ENCODE results near the gene FHIP2A. TPM values are rescaled to one million over a fixed set of nuclear protein-coding genes. Genes with fewer than 3 reads are reported as not detected.

Gene FHIP2A
- polyA plus RNA-seq, 1 donor from 2014 or later = 30.7 TPM

- Histone ChIP-seq H2AFZ (ENCODE audit: low read depth, low read length) (no peak overlapping the region), H3K4me3 (ENCODE audit: low read length) (no peak overlapping the region), H3K27me3 (ENCODE audit: insufficient read depth, low read depth, low read length) (no peaks in the 10 kb centered on the region), H3K79me2 (replicated peaks; ENCODE audit: insufficient read depth, low read length) (no peaks in the 10 kb centered on the region), H3K4me2 (ENCODE audit: low read length) (no peak overlapping the region), H3K36me3 (ENCODE audit: insufficient read depth, low read length) (no peaks in the 10 kb centered on the region), H4K20me1 (ENCODE audit: insufficient read depth) (no peaks in the 10 kb centered on the region), H3F3A (ENCODE audit: insufficient read depth, low read length, poor library complexity, severe bottlenecking) (no peaks in the 10 kb centered on the region), H3K9me2 (ENCODE audit: insufficient read depth, low read length) (no peaks in the 10 kb centered on the region), H3K9me3 (ENCODE audit: low read length) (no peaks in the 10 kb centered on the region), H3K9ac (ENCODE audit: low read length) (no peak overlapping the region), H3K27ac (ENCODE audit: low read length) (no peak overlapping the region)
- TF ChIP-seq MXI1 (conservative IDR thresholded peaks at IDR 0.05; ENCODE audit: poor library complexity, severe bottlenecking) (no peak), TAF1 (IDR thresholded peaks at IDR 0.05; ENCODE audit: low read depth) (no peak), SMC3 (conservative IDR thresholded peaks at IDR 0.05; ENCODE audit: poor library complexity) (no peak), EP300 (conservative IDR thresholded peaks at IDR 0.05; ENCODE audit: poor library complexity, severe bottlenecking) (no peak)
- TF ChIP-seq, protein P1, sequence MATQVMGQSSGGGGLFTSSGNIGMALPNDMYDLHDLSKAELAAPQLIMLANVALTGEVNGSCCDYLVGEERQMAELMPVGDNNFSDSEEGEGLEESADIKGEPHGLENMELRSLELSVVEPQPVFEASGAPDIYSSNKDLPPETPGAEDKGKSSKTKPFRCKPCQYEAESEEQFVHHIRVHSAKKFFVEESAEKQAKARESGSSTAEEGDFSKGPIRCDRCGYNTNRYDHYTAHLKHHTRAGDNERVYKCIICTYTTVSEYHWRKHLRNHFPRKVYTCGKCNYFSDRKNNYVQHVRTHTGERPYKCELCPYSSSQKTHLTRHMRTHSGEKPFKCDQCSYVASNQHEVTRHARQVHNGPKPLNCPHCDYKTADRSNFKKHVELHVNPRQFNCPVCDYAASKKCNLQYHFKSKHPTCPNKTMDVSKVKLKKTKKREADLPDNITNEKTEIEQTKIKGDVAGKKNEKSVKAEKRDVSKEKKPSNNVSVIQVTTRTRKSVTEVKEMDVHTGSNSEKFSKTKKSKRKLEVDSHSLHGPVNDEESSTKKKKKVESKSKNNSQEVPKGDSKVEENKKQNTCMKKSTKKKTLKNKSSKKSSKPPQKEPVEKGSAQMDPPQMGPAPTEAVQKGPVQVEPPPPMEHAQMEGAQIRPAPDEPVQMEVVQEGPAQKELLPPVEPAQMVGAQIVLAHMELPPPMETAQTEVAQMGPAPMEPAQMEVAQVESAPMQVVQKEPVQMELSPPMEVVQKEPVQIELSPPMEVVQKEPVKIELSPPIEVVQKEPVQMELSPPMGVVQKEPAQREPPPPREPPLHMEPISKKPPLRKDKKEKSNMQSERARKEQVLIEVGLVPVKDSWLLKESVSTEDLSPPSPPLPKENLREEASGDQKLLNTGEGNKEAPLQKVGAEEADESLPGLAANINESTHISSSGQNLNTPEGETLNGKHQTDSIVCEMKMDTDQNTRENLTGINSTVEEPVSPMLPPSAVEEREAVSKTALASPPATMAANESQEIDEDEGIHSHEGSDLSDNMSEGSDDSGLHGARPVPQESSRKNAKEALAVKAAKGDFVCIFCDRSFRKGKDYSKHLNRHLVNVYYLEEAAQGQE (IDR thresholded peaks at IDR 0.05; ENCODE audit: borderline replicate concordance) = no peak
Observed at GRCh38 chr10:114800361-114800760, 21.2 kb upstream of the FHIP2A start.

DNA sequence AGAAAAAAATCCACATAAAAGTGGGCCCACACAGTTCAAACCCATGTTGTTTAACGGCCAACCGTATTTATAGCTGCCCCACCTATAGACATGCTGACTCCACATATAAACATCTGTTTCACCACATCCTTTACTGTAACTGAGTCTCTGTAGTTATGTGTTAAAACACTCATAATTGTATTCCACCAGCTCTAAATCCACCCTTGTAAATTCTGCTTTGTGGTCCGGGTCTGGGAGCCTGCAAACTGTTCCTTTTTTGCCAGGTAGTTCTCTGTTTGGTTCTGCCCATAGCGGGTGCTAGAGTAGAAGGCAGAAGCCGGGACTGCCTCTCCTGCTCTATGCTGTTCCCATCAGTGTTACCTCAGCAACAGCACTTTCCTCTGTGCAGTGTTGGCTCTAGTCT lies 20.2 kb upstream of the FHIP2A start:
- H4K20me1 ChIP-seq (ENCODE audit: insufficient read depth) = no peaks in the 10 kb centered on the region
- H3K9me2 ChIP-seq (ENCODE audit: insufficient read depth, low read length) = no peaks in the 10 kb centered on the region
- H3K4me3 ChIP-seq (ENCODE audit: low read length) = no peak overlapping the region
- no peaks in the 10 kb centered on the region for H3K27me3 ChIP-seq (ENCODE audit: insufficient read depth, low read depth, low read length)
- no peaks in the 10 kb centered on the region for H3F3A ChIP-seq (ENCODE audit: insufficient read depth, low read length, poor library complexity, severe bottlenecking)
- H3K9ac ChIP-seq (ENCODE audit: low read length) = no peak overlapping the region
- no peak overlapping the region for H3K4me2 ChIP-seq (ENCODE audit: low read length)
- TF ChIP-seq CTCF (IDR thresholded peaks at IDR 0.05; ENCODE audit: poor library complexity, severe bottlenecking) (no peak), RAD21 (conservative IDR thresholded peaks at IDR 0.05) (no peak)
- no peaks in the 10 kb centered on the region for H3K36me3 ChIP-seq (ENCODE audit: insufficient read depth, low read length)
- no peak overlapping the region for H2AFZ ChIP-seq (ENCODE audit: low read depth, low read length)
- H3K9me3 ChIP-seq (ENCODE audit: low read length) = no peaks in the 10 kb centered on the region
- H3K79me2 ChIP-seq (replicated peaks; ENCODE audit: insufficient read depth, low read length) = no peaks in the 10 kb centered on the region
- H3K27ac ChIP-seq (ENCODE audit: low read length) = no peak overlapping the region

DNA sequence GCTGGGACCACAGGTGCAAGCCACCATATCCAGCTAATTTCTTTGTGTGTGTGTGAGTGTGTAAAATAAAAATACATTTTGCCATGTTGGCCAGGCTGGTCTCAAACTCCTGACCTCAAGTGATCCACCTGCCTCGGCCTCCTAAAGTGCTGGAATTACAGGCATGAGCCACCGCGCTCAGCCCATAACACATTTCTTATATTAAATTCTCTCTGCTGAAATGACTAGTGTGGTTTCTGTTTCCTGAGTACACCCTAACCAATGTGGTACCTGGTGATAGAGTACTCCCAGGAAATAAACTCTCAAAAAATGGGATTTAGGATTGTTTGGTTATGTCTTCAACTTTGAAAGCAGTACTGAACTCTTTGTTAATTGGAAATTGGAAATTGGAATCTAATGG lies 19.4 kb upstream of the FHIP2A start:
- H3K27ac ChIP-seq (ENCODE audit: low read length) = no peak overlapping the region
- no peaks in the 10 kb centered on the region for H3K9me2 ChIP-seq (ENCODE audit: insufficient read depth, low read length)
- H3K4me2 ChIP-seq (ENCODE audit: low read length) = no peak overlapping the region
- no peaks in the 10 kb centered on the region for H3K9me3 ChIP-seq (ENCODE audit: low read length)
- H3K36me3 ChIP-seq (ENCODE audit: insufficient read depth, low read length) = no peaks in the 10 kb centered on the region
- H3K9ac ChIP-seq (ENCODE audit: low read length) = no peak overlapping the region
- no peaks in the 10 kb centered on the region for H3K79me2 ChIP-seq (replicated peaks; ENCODE audit: insufficient read depth, low read length)
- no peaks in the 10 kb centered on the region for H3K27me3 ChIP-seq (ENCODE audit: insufficient read depth, low read depth, low read length)
- no peaks in the 10 kb centered on the region for H3F3A ChIP-seq (ENCODE audit: insufficient read depth, low read length, poor library complexity, severe bottlenecking)
- no peaks in the 10 kb centered on the region for H4K20me1 ChIP-seq (ENCODE audit: insufficient read depth)
- no peak overlapping the region for H2AFZ ChIP-seq (ENCODE audit: low read depth, low read length)
- TF ChIP-seq MXI1 (conservative IDR thresholded peaks at IDR 0.05; ENCODE audit: poor library complexity, severe bottlenecking) = no peak
- no peak for TF ChIP-seq SMC3 (conservative IDR thresholded peaks at IDR 0.05; ENCODE audit: poor library complexity)
- TF ChIP-seq POLR2AphosphoS5 (IDR thresholded peaks at IDR 0.05) = no peak
- TF ChIP-seq EZH2 (IDR thresholded peaks at IDR 0.05; ENCODE audit: borderline replicate concordance, insufficient read depth, low read length, poor library complexity, severe bottlenecking) = no peak
- TF ChIP-seq, protein P1 (IDR thresholded peaks at IDR 0.05; ENCODE audit: borderline replicate concordance) = no peak
- TF ChIP-seq RAD21 (conservative IDR thresholded peaks at IDR 0.05) = no peak
- no peak for TF ChIP-seq EP300 (conservative IDR thresholded peaks at IDR 0.05; ENCODE audit: poor library complexity, severe bottlenecking)
- no peak for TF ChIP-seq CTCF (IDR thresholded peaks at IDR 0.05; ENCODE audit: poor library complexity, severe bottlenecking)
- no peak for TF ChIP-seq TAF1 (IDR thresholded peaks at IDR 0.05; ENCODE audit: low read depth)
- H3K4me3 ChIP-seq (ENCODE audit: low read length) = no peak overlapping the region
